ENCODE measurements around the gene CEACAM16.
"Not testable (repeated sequence)": the region's sequence is repeated elsewhere in the genome, so short reads cannot be mapped to it uniquely, and the experiment has no call there.

DNA sequence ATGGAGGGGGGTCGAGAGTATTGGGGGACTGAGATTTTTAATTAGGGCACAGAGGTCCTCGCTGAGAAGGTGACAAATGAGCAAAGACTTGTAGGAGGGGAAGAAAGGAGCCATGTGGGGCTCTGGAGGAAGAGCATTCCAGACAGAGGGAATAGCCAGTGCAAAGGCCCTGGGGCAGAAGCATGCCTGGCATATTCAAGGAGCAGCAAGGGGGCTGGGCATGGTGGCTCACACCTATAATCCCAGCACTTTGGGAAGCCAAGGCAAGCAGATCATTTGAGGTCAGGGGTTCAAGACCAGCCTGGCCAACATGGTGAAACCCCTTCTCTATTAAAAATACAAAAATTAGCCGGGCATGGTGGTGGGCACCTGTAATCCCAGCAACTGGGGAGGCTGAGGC lies 14.6 kb upstream of the CEACAM16 start:
- TF ChIP-seq, protein P1, sequence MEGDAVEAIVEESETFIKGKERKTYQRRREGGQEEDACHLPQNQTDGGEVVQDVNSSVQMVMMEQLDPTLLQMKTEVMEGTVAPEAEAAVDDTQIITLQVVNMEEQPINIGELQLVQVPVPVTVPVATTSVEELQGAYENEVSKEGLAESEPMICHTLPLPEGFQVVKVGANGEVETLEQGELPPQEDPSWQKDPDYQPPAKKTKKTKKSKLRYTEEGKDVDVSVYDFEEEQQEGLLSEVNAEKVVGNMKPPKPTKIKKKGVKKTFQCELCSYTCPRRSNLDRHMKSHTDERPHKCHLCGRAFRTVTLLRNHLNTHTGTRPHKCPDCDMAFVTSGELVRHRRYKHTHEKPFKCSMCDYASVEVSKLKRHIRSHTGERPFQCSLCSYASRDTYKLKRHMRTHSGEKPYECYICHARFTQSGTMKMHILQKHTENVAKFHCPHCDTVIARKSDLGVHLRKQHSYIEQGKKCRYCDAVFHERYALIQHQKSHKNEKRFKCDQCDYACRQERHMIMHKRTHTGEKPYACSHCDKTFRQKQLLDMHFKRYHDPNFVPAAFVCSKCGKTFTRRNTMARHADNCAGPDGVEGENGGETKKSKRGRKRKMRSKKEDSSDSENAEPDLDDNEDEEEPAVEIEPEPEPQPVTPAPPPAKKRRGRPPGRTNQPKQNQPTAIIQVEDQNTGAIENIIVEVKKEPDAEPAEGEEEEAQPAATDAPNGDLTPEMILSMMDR (IDR thresholded peaks at IDR 0.05) = not testable (repeated sequence)
- not testable (repeated sequence) for TF ChIP-seq POLR2A (IDR thresholded peaks at IDR 0.05)
